SU-DHL-6 (cell line): ENCODE measurements around the gene ELF2.

ENCODE experiments used
- H2AFZ ChIP-seq: fragments of 200-600 bp; sonication (generic); 2 replicates; pipeline ENCODE4 v1.6.1; 2014; ENCODE audit warnings: low read depth, mild to moderate bottlenecking, moderate library complexity, mixed read lengths, antibody characterized with exemption, low read length; ENCODE audit not compliant: severe bottlenecking
- H3F3A ChIP-seq: fragments of 200-600 bp; shearing (Covaris generic); 2 replicates; pipeline ENCODE4 v1.6.0; 2016; ENCODE audit warnings: antibody characterized with exemption, mild to moderate bottlenecking; ENCODE audit not compliant: insufficient read depth
- H3K27ac ChIP-seq: fragments of 200-600 bp; sonication (generic); 2 replicates; pipeline ENCODE4 v1.5.1; 2016; ENCODE audit warnings: low read depth, mild to moderate bottlenecking, low read length, moderate library complexity, mixed read lengths
- H3K27me3 ChIP-seq: fragments of 200-600 bp; sonication (generic), shearing (Covaris generic); 2 replicates; pipeline ENCODE4 v1.6.0; 2014; ENCODE audit warnings: mild to moderate bottlenecking, low read length
- H3K36me3 ChIP-seq: fragments of 200-600 bp; sonication (generic); 2 replicates; pipeline ENCODE4 v1.6.1; 2014; ENCODE audit warnings: mild to moderate bottlenecking, low read length, mixed read lengths
- H3K4me2 ChIP-seq: fragments of 300-600, 200-600 bp; shearing (Covaris generic), sonication (generic); 2 replicates; pipeline ENCODE4 v1.6.0; 2014; ENCODE audit warnings: low read length, low read depth, mild to moderate bottlenecking; ENCODE audit not compliant: poor library complexity, severe bottlenecking
- H3K4me3 ChIP-seq: fragments of 200-600 bp; sonication (generic); 2 replicates; pipeline ENCODE4 v1.5.1; 2014; ENCODE audit warnings: antibody characterized with exemption, low read length, mild to moderate bottlenecking, mixed read lengths; ENCODE audit not compliant: insufficient read depth, poor library complexity, severe bottlenecking
- H3K79me2 ChIP-seq: fragments of 200-600 bp; sonication (generic); 2 replicates; pipeline ENCODE4 v1.6.1; 2014; ENCODE audit warnings: mild to moderate bottlenecking, low read length, moderate library complexity; ENCODE audit not compliant: insufficient read depth
- H3K9ac ChIP-seq: fragments of 200-600 bp; sonication (generic); 2 replicates; pipeline ENCODE4 v1.7.0; 2014; ENCODE audit warnings: mild to moderate bottlenecking, low read length
- H3K9me2 ChIP-seq: fragments of 200-600 bp; sonication (generic); replicated peaks from 2 replicates; pipeline ENCODE4 v1.6.1; 2014; ENCODE audit warnings: low read length; ENCODE audit not compliant: insufficient read depth
- H3K9me3 ChIP-seq: fragments of 200-600 bp; sonication (generic); 2 replicates; pipeline ENCODE4 v1.6.1; 2014; ENCODE audit warnings: low read length, mixed read lengths; ENCODE audit not compliant: insufficient read depth
- H4K20me1 ChIP-seq: fragments of 200-600 bp; sonication (generic); 2 replicates; pipeline ENCODE4 v1.6.1; 2014; ENCODE audit warnings: low read depth, mild to moderate bottlenecking, antibody characterized with exemption, low read length, moderate library complexity, mixed read lengths
- EZH2phosphoT487 ChIP-seq: fragments of 200-600 bp; sonication (generic), shearing (Covaris generic); conservative IDR thresholded peaks from 2 replicates; pipeline ENCODE4 v1.6.1; 2018; ENCODE audit warnings: mild to moderate bottlenecking, antibody characterized with exemption, low read length, moderate library complexity, mixed read lengths
- TF ChIP-seq, protein P1 (sequence below): fragments of 200-600 bp; sonication (generic); IDR thresholded peaks from one replicate; pipeline ENCODE4 v1.5.1; 2017; ENCODE audit warnings: antibody characterized with exemption, mild to moderate bottlenecking, low read length, moderate library complexity; ENCODE audit not compliant: insufficient read depth, poor library complexity, severe bottlenecking

The ELF2 gene

DNA sequence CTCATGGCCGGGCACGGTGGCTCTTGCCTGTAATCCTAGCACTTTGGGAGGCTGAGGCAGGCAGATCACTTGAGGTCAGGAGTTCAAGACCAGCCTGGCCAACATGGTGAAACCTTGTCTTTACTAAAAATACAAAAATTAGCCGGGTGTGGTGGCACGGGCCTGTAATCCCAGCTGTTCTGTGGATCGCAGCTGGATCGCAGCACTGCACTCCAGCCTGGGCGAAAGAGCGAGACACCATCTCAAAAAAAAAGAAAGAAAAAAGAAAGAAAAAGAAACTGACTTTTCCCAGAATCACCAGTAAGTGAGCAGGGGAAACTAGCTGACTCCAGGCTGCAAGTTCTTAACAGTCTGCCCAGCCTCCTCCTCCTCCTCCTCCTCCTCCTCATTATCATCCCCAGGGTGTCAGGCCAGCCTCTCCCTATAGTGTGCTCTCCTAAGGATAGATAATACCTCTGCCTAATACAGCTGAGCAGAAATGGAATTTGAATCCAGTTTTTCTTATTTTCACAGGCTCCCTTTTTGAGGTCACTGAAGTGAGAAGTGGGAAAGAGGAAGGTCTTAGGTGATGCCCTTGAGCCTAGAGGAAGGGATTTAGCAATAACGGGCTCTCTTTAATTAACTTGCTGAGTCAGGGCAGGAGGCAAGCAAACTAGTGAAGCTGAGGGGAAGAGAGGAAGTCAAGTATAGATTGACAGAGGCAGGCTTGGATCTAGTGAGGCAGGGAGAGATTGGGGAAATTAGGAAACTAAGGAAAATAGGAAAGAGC, 11.8 kb upstream of the ELF2 start:
- Histone ChIP-seq H3K4me2 (no peak overlapping the region), H3K27ac (no peak overlapping the region)

DNA sequence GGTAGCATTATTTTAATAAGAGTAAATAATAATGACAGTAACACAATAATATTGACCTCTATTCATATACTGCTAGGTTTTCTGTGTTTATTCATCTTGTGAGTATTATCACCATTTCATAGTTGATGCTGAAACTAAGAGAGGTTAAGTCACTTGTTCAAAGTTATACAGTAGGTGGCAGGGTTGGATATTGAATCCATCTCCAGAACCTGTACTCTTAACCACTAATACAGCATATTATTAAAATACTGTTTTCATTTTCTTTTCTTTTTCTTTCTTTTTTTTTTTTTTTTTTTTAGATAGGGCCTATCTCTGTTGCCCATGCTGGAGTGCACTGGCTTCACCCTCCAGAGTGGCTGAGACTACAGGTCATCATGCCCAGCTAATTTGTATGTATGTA, 7.1 kb upstream of the ELF2 start:
- no peak overlapping the region for H3K4me2 ChIP-seq
- no peaks in the 10 kb centered on the region for H3K79me2 ChIP-seq
- no peaks in the 10 kb centered on the region for H4K20me1 ChIP-seq
- H3K9me3 ChIP-seq = no peaks in the 10 kb centered on the region
- H3F3A ChIP-seq = no peaks in the 10 kb centered on the region; the same call in 1 of the 2 replicates
- H3K9me2 ChIP-seq = no peaks in the 10 kb centered on the region
- no peak overlapping the region for H3K27ac ChIP-seq
- no peak overlapping the region for H3K4me3 ChIP-seq
- no peaks in the 10 kb centered on the region for H3K36me3 ChIP-seq
- TF ChIP-seq EZH2phosphoT487 = no peak
- TF ChIP-seq, protein P1, sequence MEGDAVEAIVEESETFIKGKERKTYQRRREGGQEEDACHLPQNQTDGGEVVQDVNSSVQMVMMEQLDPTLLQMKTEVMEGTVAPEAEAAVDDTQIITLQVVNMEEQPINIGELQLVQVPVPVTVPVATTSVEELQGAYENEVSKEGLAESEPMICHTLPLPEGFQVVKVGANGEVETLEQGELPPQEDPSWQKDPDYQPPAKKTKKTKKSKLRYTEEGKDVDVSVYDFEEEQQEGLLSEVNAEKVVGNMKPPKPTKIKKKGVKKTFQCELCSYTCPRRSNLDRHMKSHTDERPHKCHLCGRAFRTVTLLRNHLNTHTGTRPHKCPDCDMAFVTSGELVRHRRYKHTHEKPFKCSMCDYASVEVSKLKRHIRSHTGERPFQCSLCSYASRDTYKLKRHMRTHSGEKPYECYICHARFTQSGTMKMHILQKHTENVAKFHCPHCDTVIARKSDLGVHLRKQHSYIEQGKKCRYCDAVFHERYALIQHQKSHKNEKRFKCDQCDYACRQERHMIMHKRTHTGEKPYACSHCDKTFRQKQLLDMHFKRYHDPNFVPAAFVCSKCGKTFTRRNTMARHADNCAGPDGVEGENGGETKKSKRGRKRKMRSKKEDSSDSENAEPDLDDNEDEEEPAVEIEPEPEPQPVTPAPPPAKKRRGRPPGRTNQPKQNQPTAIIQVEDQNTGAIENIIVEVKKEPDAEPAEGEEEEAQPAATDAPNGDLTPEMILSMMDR = no peak
- H3K9ac ChIP-seq = no peak overlapping the region
- no peak overlapping the region for H2AFZ ChIP-seq
- H3K27me3 ChIP-seq = no peaks in the 10 kb centered on the region

More for the DNA sequence above, 11.8 kb upstream of the ELF2 start:
- H2AFZ ChIP-seq = no peak overlapping the region
- no peaks in the 10 kb centered on the region for H3K9me2 ChIP-seq
- no peaks in the 10 kb centered on the region for H4K20me1 ChIP-seq
- H3K9me3 ChIP-seq = no peaks in the 10 kb centered on the region
- H3K4me3 ChIP-seq = no peak overlapping the region
- no peak for TF ChIP-seq EZH2phosphoT487
- TF ChIP-seq, protein P1 = no peak
- no peak overlapping the region for H3K9ac ChIP-seq
- no peaks in the 10 kb centered on the region for H3K36me3 ChIP-seq
- H3F3A ChIP-seq = no peaks in the 10 kb centered on the region
- no peaks in the 10 kb centered on the region for H3K27me3 ChIP-seq
- H3K79me2 ChIP-seq = no peaks in the 10 kb centered on the region

DNA sequence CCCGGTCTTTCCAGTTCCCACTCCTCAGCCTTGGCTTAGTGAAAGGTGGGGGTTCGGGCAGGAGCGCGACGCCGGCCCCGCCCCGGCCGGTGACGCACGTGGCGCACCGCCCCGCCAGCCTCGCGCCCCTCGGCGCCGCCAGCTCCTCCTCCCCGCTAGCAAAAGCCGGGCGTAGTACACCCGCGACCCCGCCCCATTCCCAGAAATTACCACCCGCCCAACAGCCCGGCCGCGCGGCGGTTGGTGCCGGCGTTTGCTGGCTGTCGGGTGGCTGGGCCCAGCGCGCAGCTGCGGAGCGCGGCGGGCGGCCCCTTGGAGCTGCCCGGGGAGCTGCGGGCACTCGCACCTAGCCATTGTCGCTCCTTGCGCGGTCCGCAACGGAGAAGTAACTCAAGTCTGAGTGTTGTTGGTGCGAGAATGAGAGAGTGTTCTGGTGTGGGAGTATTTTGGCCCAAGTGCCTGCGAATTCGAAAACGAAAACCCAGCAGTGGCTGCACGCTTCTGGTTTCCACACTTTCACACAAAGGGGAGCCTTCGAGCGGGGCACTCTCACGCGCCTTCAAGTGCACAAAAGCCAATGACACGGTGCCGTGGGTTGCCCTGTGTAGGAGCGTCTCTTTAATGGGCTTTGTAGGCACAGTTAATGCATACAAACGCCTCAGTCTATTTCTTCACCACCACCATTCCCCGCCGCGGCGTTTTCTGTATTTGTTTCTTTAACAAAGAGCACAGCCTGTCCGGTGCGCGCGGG, 1.0 kb upstream of the ELF2 start:
- no peaks in the 10 kb centered on the region for H3K36me3 ChIP-seq
- H3K27ac ChIP-seq = peak overlapping the region; percentile 76
- H3K4me2 ChIP-seq = peak overlapping the region; percentile 89
- no peaks in the 10 kb centered on the region for H3K9me3 ChIP-seq
- no peaks in the 10 kb centered on the region for H3K27me3 ChIP-seq
- H2AFZ ChIP-seq = peak overlapping the region; percentile 98
- peak overlapping the region; percentile 61 for H3K4me3 ChIP-seq
- no peaks in the 10 kb centered on the region for H3K79me2 ChIP-seq
- peak overlapping the region; percentile 81 for H3K9ac ChIP-seq
- H3K9me2 ChIP-seq = no peaks in the 10 kb centered on the region
- peaks cover 4% of the 10 kb centered on the region; the same call in 1 of the 2 replicates for H3F3A ChIP-seq
- no peaks in the 10 kb centered on the region for H4K20me1 ChIP-seq
- TF ChIP-seq, protein P1 = no peak
- no peak for TF ChIP-seq EZH2phosphoT487
